Measurements from ENCODE around the gene PLEKHG7.

PLEKHG7 gene

DNA sequence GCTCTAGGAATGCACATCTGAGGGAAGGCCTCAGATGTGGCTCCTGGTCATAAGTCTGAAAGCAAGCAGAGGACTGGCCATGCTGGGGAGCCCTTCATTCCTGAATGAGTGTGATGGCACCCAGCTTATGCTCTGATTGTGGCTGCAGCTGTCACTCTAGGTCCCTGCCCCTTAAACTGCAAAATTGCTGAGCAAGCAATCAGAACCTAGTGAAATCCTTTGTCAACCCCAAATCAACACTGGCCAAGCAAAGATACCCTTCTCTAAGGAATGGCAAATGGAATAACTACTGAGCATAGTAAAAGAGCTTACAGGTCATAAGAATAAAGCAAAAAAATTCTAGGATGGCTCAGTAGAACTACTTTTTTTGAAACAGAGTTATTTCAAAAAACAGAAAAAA lies 4.3 kb upstream of the PLEKHG7 start (continued):
- TF ChIP-seq, protein P1, sequence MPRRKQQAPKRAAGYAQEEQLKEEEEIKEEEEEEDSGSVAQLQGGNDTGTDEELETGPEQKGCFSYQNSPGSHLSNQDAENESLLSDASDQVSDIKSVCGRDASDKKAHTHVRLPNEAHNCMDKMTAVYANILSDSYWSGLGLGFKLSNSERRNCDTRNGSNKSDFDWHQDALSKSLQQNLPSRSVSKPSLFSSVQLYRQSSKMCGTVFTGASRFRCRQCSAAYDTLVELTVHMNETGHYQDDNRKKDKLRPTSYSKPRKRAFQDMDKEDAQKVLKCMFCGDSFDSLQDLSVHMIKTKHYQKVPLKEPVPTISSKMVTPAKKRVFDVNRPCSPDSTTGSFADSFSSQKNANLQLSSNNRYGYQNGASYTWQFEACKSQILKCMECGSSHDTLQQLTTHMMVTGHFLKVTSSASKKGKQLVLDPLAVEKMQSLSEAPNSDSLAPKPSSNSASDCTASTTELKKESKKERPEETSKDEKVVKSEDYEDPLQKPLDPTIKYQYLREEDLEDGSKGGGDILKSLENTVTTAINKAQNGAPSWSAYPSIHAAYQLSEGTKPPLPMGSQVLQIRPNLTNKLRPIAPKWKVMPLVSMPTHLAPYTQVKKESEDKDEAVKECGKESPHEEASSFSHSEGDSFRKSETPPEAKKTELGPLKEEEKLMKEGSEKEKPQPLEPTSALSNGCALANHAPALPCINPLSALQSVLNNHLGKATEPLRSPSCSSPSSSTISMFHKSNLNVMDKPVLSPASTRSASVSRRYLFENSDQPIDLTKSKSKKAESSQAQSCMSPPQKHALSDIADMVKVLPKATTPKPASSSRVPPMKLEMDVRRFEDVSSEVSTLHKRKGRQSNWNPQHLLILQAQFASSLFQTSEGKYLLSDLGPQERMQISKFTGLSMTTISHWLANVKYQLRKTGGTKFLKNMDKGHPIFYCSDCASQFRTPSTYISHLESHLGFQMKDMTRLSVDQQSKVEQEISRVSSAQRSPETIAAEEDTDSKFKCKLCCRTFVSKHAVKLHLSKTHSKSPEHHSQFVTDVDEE (CRISPR knock-in tag; IDR thresholded peaks at IDR 0.05), result no peak
- TF ChIP-seq ZFP30 (CRISPR knock-in tag; IDR thresholded peaks at IDR 0.05), result no peak
- TF ChIP-seq ZC3H10 (CRISPR knock-in tag; IDR thresholded peaks at IDR 0.05), result no peak
- TF ChIP-seq RARB (CRISPR knock-in tag; IDR thresholded peaks at IDR 0.05), result no peak
- no peak for TF ChIP-seq ISL1 (CRISPR knock-in tag; IDR thresholded peaks at IDR 0.05)
- TF ChIP-seq, protein P2, sequence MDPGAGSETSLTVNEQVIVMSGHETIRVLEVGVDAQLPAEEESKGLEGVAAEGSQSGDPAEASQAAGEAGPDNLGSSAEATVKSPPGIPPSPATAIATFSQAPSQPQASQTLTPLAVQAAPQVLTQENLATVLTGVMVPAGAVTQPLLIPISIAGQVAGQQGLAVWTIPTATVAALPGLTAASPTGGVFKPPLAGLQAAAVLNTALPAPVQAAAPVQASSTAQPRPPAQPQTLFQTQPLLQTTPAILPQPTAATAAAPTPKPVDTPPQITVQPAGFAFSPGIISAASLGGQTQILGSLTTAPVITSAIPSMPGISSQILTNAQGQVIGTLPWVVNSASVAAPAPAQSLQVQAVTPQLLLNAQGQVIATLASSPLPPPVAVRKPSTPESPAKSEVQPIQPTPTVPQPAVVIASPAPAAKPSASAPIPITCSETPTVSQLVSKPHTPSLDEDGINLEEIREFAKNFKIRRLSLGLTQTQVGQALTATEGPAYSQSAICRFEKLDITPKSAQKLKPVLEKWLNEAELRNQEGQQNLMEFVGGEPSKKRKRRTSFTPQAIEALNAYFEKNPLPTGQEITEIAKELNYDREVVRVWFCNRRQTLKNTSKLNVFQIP (CRISPR knock-in tag; IDR thresholded peaks at IDR 0.05; ENCODE audit: borderline replicate concordance, low read depth), result no peak
- TF ChIP-seq, protein P3, sequence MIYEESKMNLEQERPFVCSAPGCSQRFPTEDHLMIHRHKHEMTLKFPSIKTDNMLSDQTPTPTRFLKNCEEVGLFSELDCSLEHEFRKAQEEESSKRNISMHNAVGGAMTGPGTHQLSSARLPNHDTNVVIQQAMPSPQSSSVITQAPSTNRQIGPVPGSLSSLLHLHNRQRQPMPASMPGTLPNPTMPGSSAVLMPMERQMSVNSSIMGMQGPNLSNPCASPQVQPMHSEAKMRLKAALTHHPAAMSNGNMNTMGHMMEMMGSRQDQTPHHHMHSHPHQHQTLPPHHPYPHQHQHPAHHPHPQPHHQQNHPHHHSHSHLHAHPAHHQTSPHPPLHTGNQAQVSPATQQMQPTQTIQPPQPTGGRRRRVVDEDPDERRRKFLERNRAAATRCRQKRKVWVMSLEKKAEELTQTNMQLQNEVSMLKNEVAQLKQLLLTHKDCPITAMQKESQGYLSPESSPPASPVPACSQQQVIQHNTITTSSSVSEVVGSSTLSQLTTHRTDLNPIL (CRISPR knock-in tag; IDR thresholded peaks at IDR 0.05; ENCODE audit: low read depth), result no peak
- TF ChIP-seq OSR1 (CRISPR knock-in tag; IDR thresholded peaks at IDR 0.05), result no peak

DNA sequence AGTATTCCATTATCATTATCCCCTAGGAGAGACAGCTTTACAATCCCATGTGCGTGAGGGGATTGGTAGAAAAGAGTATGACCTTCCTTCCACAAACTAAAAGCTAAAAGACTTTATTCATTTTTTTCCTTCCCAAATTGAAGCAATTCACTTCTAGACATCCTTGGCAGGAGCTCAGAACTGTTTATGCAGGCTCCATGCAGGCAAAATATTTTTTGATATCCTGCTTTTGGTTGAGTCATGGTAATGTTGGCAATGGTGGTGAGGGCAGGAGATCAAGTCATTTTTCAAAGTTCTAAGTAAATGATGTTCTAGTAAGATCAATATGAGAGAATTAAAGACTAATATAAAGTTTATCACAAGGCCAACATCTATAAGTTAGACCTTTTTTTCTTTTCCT lies 1.3 kb upstream of the PLEKHG7 start:
- ATAC-seq, result no peak
- TF ChIP-seq SNAI2 (CRISPR knock-in tag; IDR thresholded peaks at IDR 0.05) (no peak), ZFP30 (CRISPR knock-in tag; IDR thresholded peaks at IDR 0.05) (no peak), ESRRG (CRISPR knock-in tag; IDR thresholded peaks at IDR 0.05) (no peak), ISL1 (CRISPR knock-in tag; IDR thresholded peaks at IDR 0.05) (no peak), TCF4 (CRISPR knock-in tag; IDR thresholded peaks at IDR 0.05; ENCODE audit: borderline replicate concordance) (no peak), BACH2 (CRISPR knock-in tag; IDR thresholded peaks at IDR 0.05; ENCODE audit: borderline replicate concordance) (no peak), GLIS3 (CRISPR knock-in tag; IDR thresholded peaks at IDR 0.05) (no peak), ARNTL (CRISPR knock-in tag; IDR thresholded peaks at IDR 0.05; ENCODE audit: borderline replicate concordance, low read depth) (no peak), ZNF70 (CRISPR knock-in tag; IDR thresholded peaks at IDR 0.05) (no peak), ZC3H10 (CRISPR knock-in tag; IDR thresholded peaks at IDR 0.05) (no peak), RARB (CRISPR knock-in tag; IDR thresholded peaks at IDR 0.05) (no peak), ZNF8 (CRISPR knock-in tag; IDR thresholded peaks at IDR 0.05) (no peak), CSDC2 (CRISPR knock-in tag; IDR thresholded peaks at IDR 0.05) (no peak), PPARA (CRISPR knock-in tag; IDR thresholded peaks at IDR 0.05; ENCODE audit: borderline replicate concordance) (no peak), ZNF565 (CRISPR knock-in tag; conservative IDR thresholded peaks at IDR 0.05; ENCODE audit: low read depth) (no peak)
- TF ChIP-seq, protein P2 (CRISPR knock-in tag; IDR thresholded peaks at IDR 0.05; ENCODE audit: borderline replicate concordance, low read depth), result no peak
- TF ChIP-seq, protein P4, sequence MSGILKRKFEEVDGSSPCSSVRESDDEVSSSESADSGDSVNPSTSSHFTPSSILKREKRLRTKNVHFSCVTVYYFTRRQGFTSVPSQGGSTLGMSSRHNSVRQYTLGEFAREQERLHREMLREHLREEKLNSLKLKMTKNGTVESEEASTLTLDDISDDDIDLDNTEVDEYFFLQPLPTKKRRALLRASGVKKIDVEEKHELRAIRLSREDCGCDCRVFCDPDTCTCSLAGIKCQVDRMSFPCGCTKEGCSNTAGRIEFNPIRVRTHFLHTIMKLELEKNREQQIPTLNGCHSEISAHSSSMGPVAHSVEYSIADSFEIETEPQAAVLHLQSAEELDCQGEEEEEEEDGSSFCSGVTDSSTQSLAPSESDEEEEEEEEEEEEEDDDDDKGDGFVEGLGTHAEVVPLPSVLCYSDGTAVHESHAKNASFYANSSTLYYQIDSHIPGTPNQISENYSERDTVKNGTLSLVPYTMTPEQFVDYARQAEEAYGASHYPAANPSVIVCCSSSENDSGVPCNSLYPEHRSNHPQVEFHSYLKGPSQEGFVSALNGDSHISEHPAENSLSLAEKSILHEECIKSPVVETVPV (CRISPR knock-in tag; IDR thresholded peaks at IDR 0.05), result no peak

DNA sequence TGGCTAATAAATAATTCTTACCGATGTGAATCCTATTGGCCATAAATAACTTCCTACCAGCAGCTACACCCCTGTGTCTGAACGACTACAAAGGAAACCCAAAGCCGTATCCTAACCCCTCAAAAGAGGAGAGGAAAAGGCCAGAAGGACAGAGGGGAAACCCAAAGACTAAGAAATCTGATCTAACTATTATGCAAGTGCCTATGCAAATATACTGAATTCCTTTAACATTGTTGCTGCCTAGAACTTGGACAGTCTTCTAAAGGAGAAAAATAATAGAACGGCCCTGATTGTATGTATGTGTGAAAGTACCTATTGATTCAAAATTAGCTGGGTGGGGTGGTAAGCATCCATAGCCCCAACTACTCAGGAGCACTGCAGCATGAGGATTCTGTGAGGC lies 997 bp downstream of the PLEKHG7 start:
- no peak for ATAC-seq
- TF ChIP-seq TOX (CRISPR knock-in tag; IDR thresholded peaks at IDR 0.05; ENCODE audit: borderline replicate concordance) (no peak), CSDC2 (CRISPR knock-in tag; IDR thresholded peaks at IDR 0.05) (no peak), ZC3H10 (CRISPR knock-in tag; IDR thresholded peaks at IDR 0.05) (no peak), GLIS3 (CRISPR knock-in tag; IDR thresholded peaks at IDR 0.05) (no peak), BACH2 (CRISPR knock-in tag; IDR thresholded peaks at IDR 0.05; ENCODE audit: borderline replicate concordance) (no peak), ZNF70 (CRISPR knock-in tag; IDR thresholded peaks at IDR 0.05) (no peak), PPARA (CRISPR knock-in tag; IDR thresholded peaks at IDR 0.05; ENCODE audit: borderline replicate concordance) (no peak)
- TF ChIP-seq, protein P5, sequence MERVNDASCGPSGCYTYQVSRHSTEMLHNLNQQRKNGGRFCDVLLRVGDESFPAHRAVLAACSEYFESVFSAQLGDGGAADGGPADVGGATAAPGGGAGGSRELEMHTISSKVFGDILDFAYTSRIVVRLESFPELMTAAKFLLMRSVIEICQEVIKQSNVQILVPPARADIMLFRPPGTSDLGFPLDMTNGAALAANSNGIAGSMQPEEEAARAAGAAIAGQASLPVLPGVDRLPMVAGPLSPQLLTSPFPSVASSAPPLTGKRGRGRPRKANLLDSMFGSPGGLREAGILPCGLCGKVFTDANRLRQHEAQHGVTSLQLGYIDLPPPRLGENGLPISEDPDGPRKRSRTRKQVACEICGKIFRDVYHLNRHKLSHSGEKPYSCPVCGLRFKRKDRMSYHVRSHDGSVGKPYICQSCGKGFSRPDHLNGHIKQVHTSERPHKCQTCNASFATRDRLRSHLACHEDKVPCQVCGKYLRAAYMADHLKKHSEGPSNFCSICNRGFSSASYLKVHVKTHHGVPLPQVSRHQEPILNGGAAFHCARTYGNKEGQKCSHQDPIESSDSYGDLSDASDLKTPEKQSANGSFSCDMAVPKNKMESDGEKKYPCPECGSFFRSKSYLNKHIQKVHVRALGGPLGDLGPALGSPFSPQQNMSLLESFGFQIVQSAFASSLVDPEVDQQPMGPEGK (CRISPR knock-in tag; IDR thresholded peaks at IDR 0.05; ENCODE audit: borderline replicate concordance), result no peak
- TF ChIP-seq, protein P4 (CRISPR knock-in tag; IDR thresholded peaks at IDR 0.05), result no peak
- TF ChIP-seq, protein P2 (CRISPR knock-in tag; IDR thresholded peaks at IDR 0.05; ENCODE audit: borderline replicate concordance, low read depth), result no peak
